HT1080 (cell line): ENCODE results near the gene XPO4. TPM values are rescaled to one million over a fixed set of nuclear protein-coding genes. Genes with fewer than 3 reads are reported as not detected.
"Not testable (repeated sequence)": the region's sequence is repeated elsewhere in the genome, so short reads cannot be mapped to it uniquely, and the experiment has no call there.

Experiments
- DNase-seq: peaks from one replicate; pipeline ENCODE4 v3.0.0-alpha.2; 2015; ENCODE audit warnings: low read depth
- total RNA-seq: library from RNA; depleted of rRNA; stranded (reverse); fragments of >200 nt; shearing (Covaris generic); gene quantifications from 2 replicates; pipeline ENCODE4 v1.2.3, GENCODE V29; 2014

The XPO4 gene
- total RNA-seq, 1 experiment from 2014 or later, result 28.1 TPM

GRCh38 chr13:20891034-20891433, 11.5 kb downstream of the XPO4 start:
- no peak for DNase-seq

GRCh38 chr13:20890540-20890939, 12.0 kb downstream of the XPO4 start:
- not testable (repeated sequence) for DNase-seq

- peak; percentile 76 for DNase-seq
Observed at GRCh38 chr13:20882206-20882605, 20.3 kb downstream of the XPO4 start.

GRCh38 chr13:20877902-20878301, 24.6 kb downstream of the XPO4 start:
- DNase-seq, result no peak

GRCh38 chr13:20876802-20877201, 25.7 kb downstream of the XPO4 start:
- DNase-seq, result not testable (repeated sequence)

- DNase-seq, result not testable (repeated sequence)
Observed at GRCh38 chr13:20874439-20874838, 28.1 kb downstream of the XPO4 start.

GRCh38 chr13:20873348-20873747, 29.2 kb downstream of the XPO4 start:
- DNase-seq, result peak; percentile 72

GRCh38 chr13:20870829-20871228, 31.7 kb downstream of the XPO4 start:
- no peak for DNase-seq

GRCh38 chr13:20869540-20869939, 33.0 kb downstream of the XPO4 start:
- DNase-seq, result no peak

GRCh38 chr13:20867408-20867807, 35.1 kb downstream of the XPO4 start:
- no peak for DNase-seq

- not testable (repeated sequence) for DNase-seq
Observed at GRCh38 chr13:20861666-20862065, 40.9 kb downstream of the XPO4 start.

GRCh38 chr13:20860844-20861243, 41.7 kb downstream of the XPO4 start:
- DNase-seq, result no peak

GRCh38 chr13:20856650-20857049, 45.9 kb downstream of the XPO4 start:
- no peak for DNase-seq

GRCh38 chr13:20851844-20852402, 50.6 kb downstream of the XPO4 start:
- no peak for DNase-seq

- DNase-seq, result no peak
Observed at GRCh38 chr13:20848944-20849343, 53.6 kb downstream of the XPO4 start.

GRCh38 chr13:20848203-20848602, 54.3 kb downstream of the XPO4 start:
- DNase-seq, result no peak

GRCh38 chr13:20847296-20847695, 55.2 kb downstream of the XPO4 start:
- DNase-seq, result no peak

- DNase-seq, result no peak
Observed at GRCh38 chr13:20843166-20843565, 59.4 kb downstream of the XPO4 start.

- no peak for DNase-seq
Observed at GRCh38 chr13:20840568-20840967, 62.0 kb downstream of the XPO4 start.

GRCh38 chr13:20833900-20834679, 68.5 kb downstream of the XPO4 start:
- DNase-seq, result no peak

GRCh38 chr13:20832861-20833260, 69.7 kb downstream of the XPO4 start:
- DNase-seq, result no peak

- DNase-seq, result no peak
Observed at GRCh38 chr13:20831933-20832332, 70.6 kb downstream of the XPO4 start.

- DNase-seq, result no peak
Observed at GRCh38 chr13:20831254-20831653, 71.3 kb downstream of the XPO4 start.
